Stimulated activated CD4-positive, alpha-beta T cell treated with anti-CD3 and anti-CD28 coated beads, Interleukin-4, amount 100 ng/mL, for 24 hours (primary cell): ENCODE results near the gene GRIK2.

Source experiments
- DNase-seq: peaks from one replicate; pipeline ENCODE4 v3.0.0-alpha.2; 2020

Gene GRIK2

DNA sequence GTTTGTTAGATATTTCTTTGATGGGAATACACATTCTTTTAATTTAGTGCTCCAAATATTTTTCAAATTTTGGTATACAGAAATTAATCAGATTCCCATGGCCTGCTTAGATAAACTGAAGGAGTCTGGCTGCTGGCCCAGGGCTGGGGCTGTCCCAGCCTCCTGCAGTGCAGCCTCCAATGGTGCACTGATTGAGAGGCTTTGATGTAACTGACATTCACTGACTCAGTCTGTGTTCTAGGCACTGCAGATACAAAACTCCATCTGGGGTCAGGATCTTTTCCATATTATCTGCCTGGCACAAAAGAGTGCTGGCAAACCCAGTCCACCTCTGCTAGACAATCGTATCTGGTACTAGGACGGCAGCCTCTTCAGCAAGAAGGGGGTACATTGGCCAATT, 64.8 kb downstream of the GRIK2 start:
- DNase-seq: no peak

GRCh38 chr6:101458826-101459225, 65.3 kb downstream of the GRIK2 start:
- DNase-seq: no peak

DNA sequence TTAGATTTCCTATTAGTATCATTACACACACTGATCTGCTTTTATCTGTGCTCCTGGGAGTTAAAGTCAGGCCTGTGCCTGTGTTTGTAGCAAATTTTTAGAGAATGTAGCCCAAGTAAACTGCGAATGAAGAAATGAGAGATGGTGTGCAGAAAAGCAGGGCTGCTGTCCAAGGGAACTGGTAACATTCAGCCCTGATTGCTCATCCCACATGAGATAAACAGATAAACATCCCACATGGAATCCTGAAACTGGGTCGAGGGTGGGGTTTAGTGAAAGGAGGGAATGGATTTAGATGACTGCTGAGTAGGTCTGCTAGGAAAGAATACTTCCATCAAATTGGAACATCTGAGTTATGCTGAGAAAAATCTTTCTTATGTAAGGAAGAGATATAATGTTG, 69.1 kb downstream of the GRIK2 start:
- DNase-seq: no peak

DNA sequence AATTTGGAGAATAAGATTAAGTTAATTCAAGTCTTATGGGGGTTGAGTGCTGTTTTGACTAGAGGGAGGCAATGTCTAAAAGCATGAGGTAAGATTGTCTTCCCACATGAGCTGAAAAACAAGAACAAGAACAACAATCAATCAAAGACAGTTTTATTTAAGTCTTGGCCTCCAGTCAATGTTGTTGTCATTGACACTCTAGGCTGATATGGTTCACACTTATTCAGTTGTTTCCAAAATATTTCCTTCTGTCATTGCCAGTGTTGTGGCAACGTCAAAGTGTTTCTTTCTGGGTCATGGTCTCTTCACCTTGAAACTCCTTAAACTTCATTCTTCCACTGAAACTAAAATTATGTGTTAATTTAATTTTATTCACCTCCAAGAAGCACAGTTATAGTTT, 72.4 kb downstream of the GRIK2 start:
- DNase-seq: no peak

GRCh38 chr6:101477436-101477835, 83.9 kb downstream of the GRIK2 start:
- no peak for DNase-seq

- no peak for DNase-seq
Observed at GRCh38 chr6:101478891-101479290, 85.4 kb downstream of the GRIK2 start.

DNA sequence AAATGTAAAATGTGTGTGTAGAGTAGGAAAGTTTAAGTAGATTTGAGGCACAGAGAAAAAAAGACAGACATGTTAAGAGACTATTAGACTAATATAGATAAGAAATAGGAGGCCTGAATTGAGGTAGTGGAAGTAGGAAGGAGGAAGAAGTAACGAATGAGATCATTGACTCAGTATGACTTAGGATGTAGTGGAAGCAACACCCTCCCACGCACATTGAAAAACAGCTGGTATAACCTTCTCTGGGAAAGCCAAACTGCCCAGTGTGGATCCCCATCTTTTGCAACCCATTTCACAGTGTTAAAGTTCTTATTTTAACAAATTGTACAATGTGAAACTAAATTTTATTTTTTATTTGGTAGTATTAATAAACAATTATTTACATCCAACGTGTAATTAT, 89.1 kb downstream of the GRIK2 start:
- no peak for DNase-seq

DNA sequence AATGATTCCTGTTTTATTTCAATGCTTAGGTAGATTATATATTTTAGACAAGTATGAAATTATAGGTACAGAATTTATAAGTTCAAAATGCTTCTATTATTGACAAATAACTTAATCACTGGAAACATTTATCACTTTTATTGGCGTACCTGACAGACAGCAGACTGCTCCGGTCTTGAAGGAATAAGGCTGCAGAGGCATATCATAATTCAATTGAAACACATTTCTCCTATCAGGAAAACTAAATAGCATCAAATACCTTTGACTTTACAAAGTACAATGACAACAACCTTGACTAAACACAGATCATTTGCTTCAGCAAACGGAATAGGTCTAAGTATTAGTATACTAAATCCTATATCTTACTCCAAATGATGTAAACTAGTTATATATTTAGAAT, 91.3 kb downstream of the GRIK2 start:
- no peak for DNase-seq

DNA sequence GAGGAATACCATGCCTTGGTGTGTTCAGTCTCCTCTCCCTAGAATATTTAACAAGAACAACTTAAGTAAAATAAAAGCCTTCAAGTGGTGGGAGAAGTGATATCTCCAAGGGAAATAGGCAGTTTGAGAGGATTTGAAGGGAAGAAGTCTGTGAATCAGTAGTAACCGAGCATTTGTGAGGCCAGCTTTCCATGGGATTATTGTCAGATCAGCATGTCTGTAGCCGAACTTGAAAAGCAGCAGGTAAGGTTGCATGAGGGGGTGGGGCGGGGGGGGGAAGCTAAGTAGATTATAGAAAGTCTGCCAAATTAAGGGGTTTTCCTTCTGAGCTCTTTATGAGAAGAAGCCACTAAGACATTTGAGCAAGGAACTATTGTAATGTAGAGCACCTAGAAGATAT, 92.6 kb downstream of the GRIK2 start:
- no peak for DNase-seq

GRCh38 chr6:101486726-101487125, 93.2 kb downstream of the GRIK2 start:
- DNase-seq: no peak

GRCh38 chr6:101489456-101489855, 95.9 kb downstream of the GRIK2 start:
- no peak for DNase-seq

DNA sequence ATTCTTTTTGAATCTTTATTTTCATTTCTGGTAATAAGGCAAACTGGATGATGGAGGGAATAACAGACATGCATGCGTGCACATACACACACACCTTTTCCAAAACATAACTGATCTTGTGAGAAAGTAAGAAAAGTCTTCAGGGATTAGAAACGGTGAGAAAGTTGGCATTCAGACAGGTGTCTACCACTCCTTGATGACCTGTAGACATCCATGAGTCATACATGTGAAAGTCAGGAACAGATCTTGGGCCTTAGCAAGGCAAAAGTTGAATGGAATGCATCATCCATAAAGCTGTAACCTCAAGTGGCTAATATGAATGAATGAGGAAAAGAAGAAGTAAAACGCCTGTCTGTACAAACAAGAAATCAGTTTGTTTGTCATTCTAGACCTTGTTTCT, 97.3 kb downstream of the GRIK2 start:
- DNase-seq: no peak

DNA sequence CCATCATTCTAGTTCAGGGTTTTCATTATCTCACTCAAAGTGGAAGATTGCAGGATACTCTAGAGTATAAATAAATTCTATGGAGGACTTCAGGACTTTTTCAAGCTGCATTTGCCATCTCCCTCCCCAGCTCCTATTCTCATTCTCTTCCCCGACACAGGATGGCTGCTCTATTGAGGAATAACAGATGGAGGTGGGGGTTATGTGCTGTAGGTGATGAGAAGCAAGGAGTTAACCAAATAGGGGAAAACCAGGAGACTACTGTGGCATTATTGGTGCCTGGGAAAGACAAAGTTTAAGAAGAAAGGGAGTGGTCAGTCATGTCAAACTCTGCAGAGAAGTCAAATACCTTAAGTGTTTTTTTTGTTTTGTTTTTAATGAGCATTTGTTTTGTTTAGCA, 109.3 kb downstream of the GRIK2 start:
- no peak for DNase-seq

GRCh38 chr6:101509536-101509935, 116.0 kb downstream of the GRIK2 start:
- DNase-seq: no peak

DNA sequence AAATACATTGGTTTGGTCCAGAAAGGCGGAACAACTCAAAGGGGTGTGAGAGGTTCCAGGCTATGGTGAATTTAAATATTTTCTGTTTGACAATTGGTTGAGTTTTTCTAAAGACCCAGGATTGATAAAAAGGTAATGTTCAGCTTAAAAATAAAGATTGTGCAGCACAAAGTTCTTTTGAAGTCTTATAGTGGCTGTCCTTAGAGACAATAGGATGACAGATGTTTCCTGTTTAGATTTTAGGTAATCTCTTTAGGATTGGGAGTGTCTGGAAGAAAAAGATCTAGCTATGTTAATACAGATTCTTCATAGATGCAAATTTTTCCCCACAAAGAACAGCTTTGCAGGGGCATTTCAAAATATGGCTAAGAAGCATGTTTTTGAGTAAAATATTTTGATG, 119.7 kb downstream of the GRIK2 start:
- no peak for DNase-seq

- DNase-seq: no peak
Observed at GRCh38 chr6:101516578-101516977, 123.1 kb downstream of the GRIK2 start.

- DNase-seq: no peak
Observed at GRCh38 chr6:101517632-101518031, 124.1 kb downstream of the GRIK2 start.

GRCh38 chr6:101522254-101522653, 128.7 kb downstream of the GRIK2 start:
- DNase-seq: no peak

GRCh38 chr6:101527467-101527866, 134.0 kb downstream of the GRIK2 start:
- DNase-seq: no peak

DNA sequence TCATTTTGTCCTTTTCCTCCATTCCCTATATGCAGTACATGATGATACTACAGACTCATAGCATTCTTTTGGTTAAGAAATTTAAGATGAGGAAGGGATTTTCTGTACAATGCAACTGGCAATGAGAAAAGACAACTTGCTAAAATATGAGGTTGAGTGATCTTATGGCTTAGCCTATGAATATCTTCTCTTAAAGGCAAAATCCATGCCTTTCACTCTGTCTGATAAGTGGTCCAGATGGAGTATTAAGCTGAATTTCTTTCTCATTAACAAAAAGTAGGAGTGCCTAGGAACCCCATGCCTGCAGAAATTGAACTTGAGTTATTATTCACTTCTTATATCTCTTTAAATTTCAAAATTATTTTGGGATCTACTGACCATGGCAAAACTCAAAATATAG, 135.3 kb downstream of the GRIK2 start:
- DNase-seq: no peak

GRCh38 chr6:101531538-101531937, 138.0 kb downstream of the GRIK2 start:
- no peak for DNase-seq

GRCh38 chr6:101534386-101534785, 140.9 kb downstream of the GRIK2 start:
- no peak for DNase-seq

DNA sequence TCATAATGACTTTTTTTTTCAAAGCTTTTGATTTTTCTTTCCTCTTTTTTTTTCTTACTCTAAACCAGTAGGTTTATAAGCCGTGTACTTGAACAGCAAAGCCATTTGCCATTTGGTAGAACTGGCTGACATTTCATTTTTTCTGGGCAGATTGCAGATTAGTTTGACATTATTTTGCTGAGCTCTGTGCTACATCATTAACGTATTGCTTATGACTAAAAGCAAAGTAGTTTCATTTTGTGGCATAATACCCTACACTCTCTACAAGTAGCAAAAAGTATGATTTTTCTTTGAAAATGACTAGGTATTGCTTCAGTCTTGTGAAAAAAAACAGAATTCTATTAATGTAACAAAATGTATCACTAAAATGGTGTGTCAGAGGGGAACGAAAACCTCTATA, 141.3 kb downstream of the GRIK2 start:
- DNase-seq: no peak

- no peak for DNase-seq
Observed at GRCh38 chr6:101537753-101538316, 144.3 kb downstream of the GRIK2 start.

DNA sequence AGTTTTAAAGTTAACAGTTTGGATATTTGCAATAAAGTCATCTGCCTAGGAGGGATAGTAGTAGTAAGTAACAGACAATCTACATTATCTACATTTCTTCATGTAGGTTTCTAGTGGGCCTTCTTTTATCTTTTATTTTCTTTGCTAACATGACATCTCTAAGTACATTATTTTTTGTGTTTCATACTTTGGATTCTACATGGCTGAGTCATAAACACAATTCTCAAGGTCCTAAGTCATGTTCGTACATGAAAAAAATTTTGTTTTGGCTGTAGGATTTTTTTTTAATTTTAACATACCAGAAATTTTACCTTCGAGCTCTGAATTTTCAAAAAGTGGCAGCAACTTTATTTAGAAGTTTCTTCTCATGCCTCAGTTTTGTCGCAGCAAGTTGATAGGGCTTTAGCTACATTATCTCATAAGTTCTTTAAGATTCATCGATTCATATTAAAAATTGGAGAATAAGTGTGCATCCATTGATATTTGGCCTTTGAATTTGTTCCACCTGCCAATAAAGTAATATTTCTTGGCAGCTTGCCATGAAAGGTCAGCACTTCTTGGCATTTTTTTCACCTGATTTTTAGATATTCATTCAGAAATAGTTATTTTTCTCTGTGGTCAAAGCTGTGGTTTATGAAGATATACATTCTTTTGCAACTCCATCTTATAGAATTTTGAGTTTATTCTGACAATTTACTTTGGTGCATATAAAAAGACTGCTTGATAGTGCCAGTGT, 146.2 kb downstream of the GRIK2 start:
- DNase-seq: no peak
